ENCODE data around the gene PDE6A.

- TF ChIP-seq CTCF (IDR thresholded peaks at IDR 0.05) (no peak), POLR2A (IDR thresholded peaks at IDR 0.05) (no peak)
Measured at GRCh38 chr5:149839761-149840160, 104.8 kb downstream of the PDE6A start.
